HL-60 (cell line): ENCODE data around the gene ZMIZ1.

Experiments
- POLR2AphosphoS5 ChIP-seq: IDR thresholded peaks from 2 replicates; pipeline ENCODE4 v1.6.1; 2012; ENCODE audit warnings: low read depth
- TF ChIP-seq, protein P1 (sequence below): IDR thresholded peaks from one replicate; pipeline ENCODE4 v1.5.1; 2011; ENCODE audit warnings: low read length, control low read depth, inconsistent platforms; ENCODE audit not compliant: insufficient read depth

DNA sequence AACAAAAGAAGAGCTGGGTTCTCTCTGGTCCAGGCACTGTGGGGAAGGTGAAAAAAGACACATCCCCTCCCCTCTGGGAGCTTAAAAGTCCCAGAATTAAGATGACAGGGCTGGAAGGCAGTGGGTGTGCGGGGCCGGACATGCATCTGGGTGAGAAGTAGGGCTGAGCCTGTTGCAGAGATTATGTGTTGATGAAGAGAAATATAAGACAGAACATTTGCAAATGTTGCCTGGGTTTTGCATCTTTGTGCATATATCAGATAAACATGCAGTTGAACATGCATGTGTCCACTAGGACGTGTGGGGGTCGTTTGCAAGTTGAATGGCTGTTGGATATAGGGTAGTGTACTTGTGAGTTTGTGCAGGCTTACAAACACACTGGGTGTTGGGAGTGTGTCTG is 184.2 kb downstream of the ZMIZ1 start:
- TF ChIP-seq, protein P1, sequence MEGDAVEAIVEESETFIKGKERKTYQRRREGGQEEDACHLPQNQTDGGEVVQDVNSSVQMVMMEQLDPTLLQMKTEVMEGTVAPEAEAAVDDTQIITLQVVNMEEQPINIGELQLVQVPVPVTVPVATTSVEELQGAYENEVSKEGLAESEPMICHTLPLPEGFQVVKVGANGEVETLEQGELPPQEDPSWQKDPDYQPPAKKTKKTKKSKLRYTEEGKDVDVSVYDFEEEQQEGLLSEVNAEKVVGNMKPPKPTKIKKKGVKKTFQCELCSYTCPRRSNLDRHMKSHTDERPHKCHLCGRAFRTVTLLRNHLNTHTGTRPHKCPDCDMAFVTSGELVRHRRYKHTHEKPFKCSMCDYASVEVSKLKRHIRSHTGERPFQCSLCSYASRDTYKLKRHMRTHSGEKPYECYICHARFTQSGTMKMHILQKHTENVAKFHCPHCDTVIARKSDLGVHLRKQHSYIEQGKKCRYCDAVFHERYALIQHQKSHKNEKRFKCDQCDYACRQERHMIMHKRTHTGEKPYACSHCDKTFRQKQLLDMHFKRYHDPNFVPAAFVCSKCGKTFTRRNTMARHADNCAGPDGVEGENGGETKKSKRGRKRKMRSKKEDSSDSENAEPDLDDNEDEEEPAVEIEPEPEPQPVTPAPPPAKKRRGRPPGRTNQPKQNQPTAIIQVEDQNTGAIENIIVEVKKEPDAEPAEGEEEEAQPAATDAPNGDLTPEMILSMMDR = no peak
- TF ChIP-seq POLR2AphosphoS5 = no peak
